HAP-1 (cell line): ENCODE measurements around the gene RHO.

ENCODE experiments used
- DNase-seq, 2 experiments: peaks; one replicate each; pipeline ENCODE4 v3.0.0-alpha.2; 2016 to 2020; ENCODE audit warnings: low spot score in 2 of 2
- H3K27me3 ChIP-seq: fragments of 250-450 bp; sonication (Bioruptor Pico); 2 replicates; pipeline ENCODE4 v1.5.1; 2020; ENCODE audit warnings: low read depth, mild to moderate bottlenecking, moderate library complexity
- H3K36me3 ChIP-seq: fragments of 250-450 bp; sonication (Bioruptor Pico); replicated peaks from 2 replicates; pipeline ENCODE4 v1.5.1; 2020; ENCODE audit warnings: mild to moderate bottlenecking
- H3K4me1 ChIP-seq: fragments of 250-450 bp; sonication (Bioruptor Pico); 2 replicates; pipeline ENCODE4 v1.5.1; 2020; ENCODE audit warnings: mild to moderate bottlenecking
- H3K4me3 ChIP-seq: fragments of 250-450 bp; sonication (Bioruptor Pico); 2 replicates; pipeline ENCODE4 v1.5.1; 2020; ENCODE audit warnings: mild to moderate bottlenecking, moderate library complexity
- H3K9me3 ChIP-seq: fragments of 250-450 bp; sonication (Bioruptor Pico); 2 replicates; pipeline ENCODE4 v1.5.1; 2020; ENCODE audit warnings: mild to moderate bottlenecking, moderate library complexity
- in situ Hi-C: fragments of 300-500 bp; cut with MboI; formaldehyde crosslinking; loops from 3 replicates; pipeline ENCODE4 v1.14.3; 2020; ENCODE audit warnings: low sequenced_read_pairs, inconsistent platforms, mixed read lengths

The RHO gene

DNA sequence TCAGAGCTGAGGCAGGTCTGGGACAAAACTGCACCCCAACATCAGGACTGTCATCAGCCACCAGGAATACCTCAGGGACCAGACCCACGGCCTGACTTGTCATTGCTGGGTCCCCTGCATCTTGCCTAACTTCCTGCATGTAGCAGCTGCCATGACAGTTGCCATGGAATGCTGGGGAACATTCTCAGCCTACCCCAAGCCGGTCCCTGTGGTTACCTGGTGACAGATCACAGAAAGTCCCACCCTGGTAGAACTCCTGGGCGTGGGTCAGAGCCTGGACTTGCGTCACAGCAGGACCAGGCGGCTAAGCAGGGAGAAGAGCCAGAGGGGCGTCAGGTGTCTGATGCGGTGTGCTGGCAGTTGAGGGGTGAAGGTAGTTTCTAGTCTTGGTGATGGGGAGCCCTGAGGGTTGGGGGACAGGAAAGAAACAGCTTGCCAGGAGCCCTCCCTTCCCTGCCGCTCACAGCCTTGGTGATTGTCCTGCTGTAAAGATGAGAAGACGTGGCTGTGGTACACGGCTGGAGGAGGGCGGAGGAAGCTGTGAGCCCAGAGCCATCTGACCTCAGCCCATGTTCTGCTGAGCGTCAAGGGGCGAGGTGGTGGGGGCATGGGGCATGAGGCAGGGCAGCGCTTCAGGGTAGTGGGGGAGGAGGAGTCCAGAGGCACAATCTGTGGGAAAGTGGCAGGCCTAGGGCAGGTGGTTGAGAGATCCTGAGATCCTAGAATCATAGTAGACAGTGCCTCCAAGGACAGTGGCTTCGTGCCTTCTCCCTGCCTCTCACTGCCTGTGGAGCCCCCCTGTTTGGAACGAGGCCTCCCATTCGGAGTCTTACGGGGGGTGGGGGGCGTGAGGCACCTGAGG is 19.9 kb downstream of the RHO start:
- Histone ChIP-seq H3K27me3 (no peaks in the 10 kb centered on the region), H3K9me3 (no peaks in the 10 kb centered on the region), H3K36me3 (no peaks in the 10 kb centered on the region), H3K4me3 (no peak overlapping the region), H3K4me1 (no peaks in the 10 kb centered on the region; the same call in 1 of the 2 replicates)
- in situ Hi-C loops = no loop called here
- no peak for DNase-seq

GRCh38 chr3:129549006-129549800 is 20.8 kb downstream of the RHO start:
- DNase-seq = no peak
- no peaks in the 10 kb centered on the region; the same call in 1 of the 2 replicates for H3K4me1 ChIP-seq
- no peak overlapping the region for H3K4me3 ChIP-seq
- no peaks in the 10 kb centered on the region for H3K36me3 ChIP-seq
- no peaks in the 10 kb centered on the region for H3K27me3 ChIP-seq
- no peaks in the 10 kb centered on the region for H3K9me3 ChIP-seq
- in situ Hi-C loops = no loop called here

DNA sequence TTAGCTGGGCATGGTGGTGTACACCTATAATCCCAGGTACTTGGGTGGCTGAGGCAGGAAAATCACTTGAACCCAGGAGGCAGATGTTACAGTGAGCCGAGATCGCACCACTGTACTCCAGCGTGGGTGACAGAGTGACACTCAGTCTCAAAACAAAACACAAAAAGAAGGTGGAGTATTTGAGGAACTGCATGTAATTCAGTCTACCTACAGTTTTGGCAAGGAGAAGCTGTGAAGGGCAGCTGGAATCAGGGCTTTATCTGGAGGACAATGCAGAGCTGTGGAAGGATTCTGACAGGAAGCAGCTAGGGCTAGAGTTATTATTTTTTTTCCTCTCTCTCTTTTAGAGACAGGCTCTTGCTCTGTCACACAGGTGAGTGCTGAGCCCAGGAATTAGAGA is 21.4 kb downstream of the RHO start:
- no peak for DNase-seq
- no peaks in the 10 kb centered on the region for H3K27me3 ChIP-seq
- in situ Hi-C loops = no loop called here
- no peaks in the 10 kb centered on the region for H3K36me3 ChIP-seq
- H3K4me1 ChIP-seq = no peaks in the 10 kb centered on the region; the same call in 1 of the 2 replicates
- no peaks in the 10 kb centered on the region for H3K9me3 ChIP-seq
- H3K4me3 ChIP-seq = no peak overlapping the region

- in situ Hi-C loops = no loop called here
- Histone ChIP-seq H3K4me3 (no peak overlapping the region), H3K9me3 (no peaks in the 10 kb centered on the region), H3K27me3 (no peaks in the 10 kb centered on the region), H3K36me3 (no peaks in the 10 kb centered on the region), H3K4me1 (no peaks in the 10 kb centered on the region)
- DNase-seq = no peak
These were observed 24.0 kb downstream of the RHO start for GRCh38 chr3:129552287-129553050.

DNA sequence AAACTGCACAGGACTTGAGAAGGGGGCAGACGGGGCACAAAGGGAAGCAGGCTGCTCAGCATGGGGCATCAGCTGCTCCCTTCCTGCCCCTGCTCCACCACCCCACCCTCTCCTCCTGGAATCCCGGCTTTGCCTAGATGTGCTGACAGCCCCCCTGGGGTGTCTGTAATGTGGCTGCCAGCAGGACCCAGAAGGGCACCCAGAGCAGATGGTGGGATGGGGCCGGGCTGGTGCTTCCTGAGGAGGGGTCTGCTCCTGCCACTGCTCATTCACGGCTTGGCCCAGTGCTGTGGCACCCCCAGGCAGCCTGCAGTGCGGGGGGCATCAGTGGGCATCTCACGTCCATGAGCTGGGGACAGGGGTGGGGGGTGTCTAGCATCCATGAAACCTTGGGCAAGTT is 24.7 kb downstream of the RHO start:
- no peaks in the 10 kb centered on the region for H3K36me3 ChIP-seq
- no peaks in the 10 kb centered on the region for H3K9me3 ChIP-seq
- DNase-seq = no peak
- no peaks in the 10 kb centered on the region for H3K4me1 ChIP-seq
- in situ Hi-C loops = no loop called here
- no peaks in the 10 kb centered on the region for H3K27me3 ChIP-seq
- H3K4me3 ChIP-seq = no peak overlapping the region

GRCh38 chr3:129553719-129554118 is 25.3 kb downstream of the RHO start:
- no peaks in the 10 kb centered on the region for H3K9me3 ChIP-seq
- H3K4me1 ChIP-seq = no peaks in the 10 kb centered on the region
- no peaks in the 10 kb centered on the region; the same call in 1 of the 2 replicates for H3K36me3 ChIP-seq
- DNase-seq = no peak
- no peak overlapping the region for H3K4me3 ChIP-seq
- in situ Hi-C loops = no loop called here
- H3K27me3 ChIP-seq = no peaks in the 10 kb centered on the region

GRCh38 chr3:129554356-129555152 is 26.1 kb downstream of the RHO start:
- in situ Hi-C loops = no loop called here
- no peak overlapping the region for H3K4me3 ChIP-seq

GRCh38 chr3:129555153-129555550 is 26.7 kb downstream of the RHO start:
- no peaks in the 10 kb centered on the region for H3K4me1 ChIP-seq
- no peak for DNase-seq
- no peaks in the 10 kb centered on the region for H3K9me3 ChIP-seq
- H3K27me3 ChIP-seq = no peaks in the 10 kb centered on the region
- no peak overlapping the region for H3K4me3 ChIP-seq
- no peaks in the 10 kb centered on the region; the same call in 1 of the 2 replicates for H3K36me3 ChIP-seq
- in situ Hi-C loops = no loop called here

More at GRCh38 chr3:129554356-129555152, 26.1 kb downstream of the RHO start:
- Histone ChIP-seq H3K4me1 (no peaks in the 10 kb centered on the region), H3K27me3 (no peaks in the 10 kb centered on the region), H3K36me3 (no peaks in the 10 kb centered on the region; the same call in 1 of the 2 replicates), H3K9me3 (no peaks in the 10 kb centered on the region)
- DNase-seq = no peak

- H3K9me3 ChIP-seq = no peaks in the 10 kb centered on the region
- no peaks in the 10 kb centered on the region for H3K27me3 ChIP-seq
- no peaks in the 10 kb centered on the region; the same call in 1 of the 2 replicates for H3K36me3 ChIP-seq
- no peak for DNase-seq
- H3K4me3 ChIP-seq = no peak overlapping the region
- no peaks in the 10 kb centered on the region for H3K4me1 ChIP-seq
- in situ Hi-C loops = no loop called here
These were observed 27.3 kb downstream of the RHO start for GRCh38 chr3:129555616-129556357.

- H3K4me3 ChIP-seq = no peak overlapping the region
- H3K4me1 ChIP-seq = no peaks in the 10 kb centered on the region
- no peaks in the 10 kb centered on the region for H3K27me3 ChIP-seq
- no peaks in the 10 kb centered on the region for H3K9me3 ChIP-seq
- no peak for DNase-seq
- in situ Hi-C loops = no loop called here
- H3K36me3 ChIP-seq = no peaks in the 10 kb centered on the region; the same call in 1 of the 2 replicates
These were observed 27.9 kb downstream of the RHO start for GRCh38 chr3:129556358-129556695.

DNA sequence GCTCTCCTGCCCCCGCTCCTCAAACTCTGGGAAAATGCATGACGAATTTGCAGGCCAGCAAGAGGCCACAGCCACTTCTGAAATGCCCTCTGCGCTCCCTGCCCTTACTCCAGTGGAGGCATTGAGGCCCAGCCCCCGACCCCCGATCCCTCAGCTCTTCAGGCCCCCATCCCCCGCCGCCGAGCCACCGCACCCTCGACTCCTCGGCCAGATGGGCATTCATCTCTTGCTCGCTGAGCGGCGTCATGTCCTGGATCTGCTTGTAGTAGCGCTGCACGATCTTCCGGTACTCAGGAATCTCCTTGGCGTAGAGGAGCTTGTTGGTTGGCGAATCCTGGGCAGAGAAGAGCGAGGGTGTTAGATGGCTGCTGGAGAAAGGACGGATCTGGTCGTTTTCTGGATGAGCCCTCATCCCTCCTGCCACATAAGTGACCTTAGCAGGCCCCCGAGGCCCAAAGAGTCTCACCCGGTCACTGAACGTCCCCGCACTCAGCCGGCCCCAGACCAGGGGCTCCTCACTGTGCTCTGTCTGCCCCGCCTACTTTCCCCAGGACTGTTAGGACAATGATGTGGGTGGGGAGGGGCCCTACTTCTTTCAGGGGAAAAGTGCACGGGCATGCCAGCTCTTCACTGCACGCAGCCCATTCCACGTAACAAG is 28.6 kb downstream of the RHO start:
- Histone ChIP-seq H3K4me1 (no peaks in the 10 kb centered on the region), H3K27me3 (no peaks in the 10 kb centered on the region), H3K4me3 (no peak overlapping the region), H3K36me3 (peaks cover under 1% of the 10 kb centered on the region; the same call in 1 of the 2 replicates), H3K9me3 (no peaks in the 10 kb centered on the region)
- DNase-seq = no peak
- in situ Hi-C loops = no loop called here

GRCh38 chr3:129557548-129557894 is 29.1 kb downstream of the RHO start:
- in situ Hi-C loops = no loop called here
- no peaks in the 10 kb centered on the region for H3K9me3 ChIP-seq
- no peaks in the 10 kb centered on the region for H3K4me1 ChIP-seq
- no peak overlapping the region for H3K4me3 ChIP-seq
- peaks cover 5% of the 10 kb centered on the region; the same call in 1 of the 2 replicates for H3K36me3 ChIP-seq
- DNase-seq = no peak
- H3K27me3 ChIP-seq = no peaks in the 10 kb centered on the region
